H1 (cell line): ENCODE results near the gene SEMA7A. TPM values are rescaled to one million over a fixed set of nuclear protein-coding genes. Genes with fewer than 3 reads are reported as not detected.

Source experiments
- CHD1 ChIP-seq: IDR thresholded peaks from 2 replicates; pipeline ENCODE4 v1.6.1; 2012; ENCODE audit warnings: low read depth, low read length, improper control_type of control experiment
- MAFK ChIP-seq: IDR thresholded peaks from 2 replicates; pipeline ENCODE4 v1.6.1; 2012; ENCODE audit warnings: low read depth, mild to moderate bottlenecking, improper control_type of control experiment, low read length
- POU5F1 ChIP-seq: IDR thresholded peaks from 2 replicates; pipeline ENCODE4 v1.6.1; 2011; ENCODE audit warnings: low read depth, mild to moderate bottlenecking, low read length, moderate library complexity
- SIX5 ChIP-seq: IDR thresholded peaks from 2 replicates; pipeline ENCODE4 v1.6.1; 2011; ENCODE audit warnings: mild to moderate bottlenecking, low read depth, low read length
- polyA plus RNA-seq, 7 experiments: library from polyadenylated mRNA; depleted of rRNA in 3 of 7; stranded (reverse) in 5 of 7; unstranded in 2 of 7; fragments of >200 nt in 5 of 7; fragments of 200-250 nt in 2 of 7; gene quantifications; 1 replicate in 5 of 7; 2 replicates in 1 of 7; 4 replicates in 1 of 7; pipeline versions ENCODE4 v1.2.1 to v1.2.3, GENCODE V29; 2011 to 2013; ENCODE audit warnings: missing spikeins in 2 of 7, mixed read lengths in 2 of 7
- total RNA-seq: library from RNA; stranded (reverse); fragmentation: NEBNext Ultra II Directional; extraction: Animal tissue kit (Norgen Biotek cat#: 25700); gene quantifications from 2 replicates; pipeline ENCODE4 v1.2.1, GENCODE V29; 2021

The SEMA7A gene
- total and polyA plus RNA-seq, 2 of the 8 experiments (the other 6 are each of a cell fraction or from before 2014, with no cell fraction given): 10.7 to 15.0 TPM

DNA sequence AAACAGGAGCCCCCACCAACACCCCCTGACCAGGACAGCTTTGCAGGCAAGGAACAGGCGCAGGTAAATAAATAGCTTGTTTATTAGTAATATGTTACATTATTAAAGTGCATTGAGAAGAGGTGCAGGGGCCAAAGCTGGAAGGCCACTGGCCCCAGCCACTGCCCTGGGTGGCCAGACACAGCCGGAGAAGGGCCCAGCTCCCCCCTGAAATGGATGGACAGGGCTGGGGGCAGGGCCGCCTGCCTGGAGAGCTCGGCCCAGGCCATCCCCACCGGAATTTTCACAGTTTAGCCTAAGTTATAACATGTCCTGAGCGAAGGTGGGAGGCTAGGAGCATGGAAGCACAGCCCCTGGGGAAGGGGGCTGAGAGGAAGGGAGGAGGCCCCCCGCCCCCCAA lies 24.5 kb downstream of the SEMA7A start (continued):
- TF ChIP-seq CHD1 (no peak), SIX5 (no peak), MAFK (no peak), POU5F1 (no peak)
